ENCODE measurements around the gene S100A8. TPM values are rescaled to one million over a fixed set of nuclear protein-coding genes. Genes with fewer than 3 reads are reported as not detected.

Gene S100A8
- total RNA-seq, 1 experiment from 2014 or later, result not detected

GRCh38 chr1:153431002-153431401 lies 40.1 kb upstream of the S100A8 start:
- H3K9me2 ChIP-seq (replicated peaks; ENCODE audit: insufficient read depth, low read length), result no peaks in the 10 kb centered on the region
- no peak overlapping the region for H3K4me3 ChIP-seq (ENCODE audit: low read length)
- no peak overlapping the region for H3K27ac ChIP-seq (ENCODE audit: low read length)
- H3K9ac ChIP-seq (ENCODE audit: low read length), result no peak overlapping the region
- no peak overlapping the region for H2AFZ ChIP-seq (ENCODE audit: low read length)
- H3K4me1 ChIP-seq (ENCODE audit: low read length), result no peaks in the 10 kb centered on the region
- no peak for DNase-seq
- no peaks in the 10 kb centered on the region for H3K9me3 ChIP-seq (ENCODE audit: low read length)
- H3K4me2 ChIP-seq (ENCODE audit: low read depth, low read length, poor library complexity, severe bottlenecking), result no peak overlapping the region
- no peaks in the 10 kb centered on the region for H4K20me1 ChIP-seq (ENCODE audit: insufficient read depth, low read depth, low read length)
- no peaks in the 10 kb centered on the region for H3K36me3 ChIP-seq (ENCODE audit: insufficient read depth, low read length)
- no peaks in the 10 kb centered on the region for H3K27me3 ChIP-seq (ENCODE audit: low read length)
- H3K79me2 ChIP-seq (ENCODE audit: low read length), result no peaks in the 10 kb centered on the region

GRCh38 chr1:153430561-153430960 lies 39.7 kb upstream of the S100A8 start:
- Histone ChIP-seq H3K9ac (ENCODE audit: low read length) (no peak overlapping the region), H4K20me1 (ENCODE audit: insufficient read depth, low read depth, low read length) (no peaks in the 10 kb centered on the region), H3K4me2 (ENCODE audit: low read depth, low read length, poor library complexity, severe bottlenecking) (no peak overlapping the region), H3K27me3 (ENCODE audit: low read length) (no peaks in the 10 kb centered on the region), H3K36me3 (ENCODE audit: insufficient read depth, low read length) (no peaks in the 10 kb centered on the region), H3K4me3 (ENCODE audit: low read length) (no peak overlapping the region), H3K9me2 (replicated peaks; ENCODE audit: insufficient read depth, low read length) (no peaks in the 10 kb centered on the region), H3K27ac (ENCODE audit: low read length) (no peak overlapping the region), H2AFZ (ENCODE audit: low read length) (no peak overlapping the region), H3K9me3 (ENCODE audit: low read length) (no peaks in the 10 kb centered on the region), H3K4me1 (ENCODE audit: low read length) (no peaks in the 10 kb centered on the region), H3K79me2 (ENCODE audit: low read length) (no peaks in the 10 kb centered on the region)
- no peak for DNase-seq

GRCh38 chr1:153430166-153430553 lies 39.3 kb upstream of the S100A8 start:
- Histone ChIP-seq H3K27ac (ENCODE audit: low read length) (no peak overlapping the region), H3K36me3 (ENCODE audit: insufficient read depth, low read length) (no peaks in the 10 kb centered on the region), H4K20me1 (ENCODE audit: insufficient read depth, low read depth, low read length) (no peaks in the 10 kb centered on the region), H3K27me3 (ENCODE audit: low read length) (no peaks in the 10 kb centered on the region), H3K9ac (ENCODE audit: low read length) (no peak overlapping the region), H3K4me2 (ENCODE audit: low read depth, low read length, poor library complexity, severe bottlenecking) (no peak overlapping the region), H3K79me2 (ENCODE audit: low read length) (no peaks in the 10 kb centered on the region), H3K4me3 (ENCODE audit: low read length) (no peak overlapping the region), H2AFZ (ENCODE audit: low read length) (no peak overlapping the region), H3K4me1 (ENCODE audit: low read length) (no peaks in the 10 kb centered on the region), H3K9me3 (ENCODE audit: low read length) (no peaks in the 10 kb centered on the region), H3K9me2 (replicated peaks; ENCODE audit: insufficient read depth, low read length) (no peaks in the 10 kb centered on the region)
- no peak for DNase-seq

GRCh38 chr1:153429266-153430165 lies 38.6 kb upstream of the S100A8 start:
- no peak for DNase-seq
- Histone ChIP-seq H3K27me3 (ENCODE audit: low read length) (no peaks in the 10 kb centered on the region), H3K27ac (ENCODE audit: low read length) (no peak overlapping the region), H4K20me1 (ENCODE audit: insufficient read depth, low read depth, low read length) (no peaks in the 10 kb centered on the region), H3K4me1 (ENCODE audit: low read length) (no peaks in the 10 kb centered on the region), H3K9ac (ENCODE audit: low read length) (no peak overlapping the region), H2AFZ (ENCODE audit: low read length) (no peak overlapping the region), H3K9me3 (ENCODE audit: low read length) (no peaks in the 10 kb centered on the region), H3K79me2 (ENCODE audit: low read length) (no peaks in the 10 kb centered on the region), H3K36me3 (ENCODE audit: insufficient read depth, low read length) (no peaks in the 10 kb centered on the region), H3K9me2 (replicated peaks; ENCODE audit: insufficient read depth, low read length) (no peaks in the 10 kb centered on the region), H3K4me2 (ENCODE audit: low read depth, low read length, poor library complexity, severe bottlenecking) (no peak overlapping the region), H3K4me3 (ENCODE audit: low read length) (no peak overlapping the region)

- no peak overlapping the region for H2AFZ ChIP-seq (ENCODE audit: low read length)
- H3K9me3 ChIP-seq (ENCODE audit: low read length), result no peaks in the 10 kb centered on the region
- no peak overlapping the region for H3K27ac ChIP-seq (ENCODE audit: low read length)
Observed at GRCh38 chr1:153428791-153429190, 37.9 kb upstream of the S100A8 start.

GRCh38 chr1:153428073-153428638 lies 37.3 kb upstream of the S100A8 start:
- Histone ChIP-seq H3K27ac (ENCODE audit: low read length) (no peak overlapping the region), H3K27me3 (ENCODE audit: low read length) (no peaks in the 10 kb centered on the region), H3K9me3 (ENCODE audit: low read length) (no peaks in the 10 kb centered on the region), H2AFZ (ENCODE audit: low read length) (no peak overlapping the region), H3K4me3 (ENCODE audit: low read length) (no peak overlapping the region), H3K36me3 (ENCODE audit: insufficient read depth, low read length) (no peaks in the 10 kb centered on the region), H3K9ac (ENCODE audit: low read length) (no peak overlapping the region), H3K4me1 (ENCODE audit: low read length) (no peaks in the 10 kb centered on the region), H3K79me2 (ENCODE audit: low read length) (no peaks in the 10 kb centered on the region), H3K4me2 (ENCODE audit: low read depth, low read length, poor library complexity, severe bottlenecking) (no peak overlapping the region), H3K9me2 (replicated peaks; ENCODE audit: insufficient read depth, low read length) (no peaks in the 10 kb centered on the region), H4K20me1 (ENCODE audit: insufficient read depth, low read depth, low read length) (no peaks in the 10 kb centered on the region)
- no peak for DNase-seq

More at GRCh38 chr1:153428791-153429190, 37.9 kb upstream of the S100A8 start:
- H4K20me1 ChIP-seq (ENCODE audit: insufficient read depth, low read depth, low read length), result no peaks in the 10 kb centered on the region
- H3K79me2 ChIP-seq (ENCODE audit: low read length), result no peaks in the 10 kb centered on the region
- H3K9ac ChIP-seq (ENCODE audit: low read length), result no peak overlapping the region
- no peaks in the 10 kb centered on the region for H3K4me1 ChIP-seq (ENCODE audit: low read length)
- H3K4me3 ChIP-seq (ENCODE audit: low read length), result no peak overlapping the region
- H3K4me2 ChIP-seq (ENCODE audit: low read depth, low read length, poor library complexity, severe bottlenecking), result no peak overlapping the region
- no peaks in the 10 kb centered on the region for H3K9me2 ChIP-seq (replicated peaks; ENCODE audit: insufficient read depth, low read length)
- DNase-seq, result no peak
- no peaks in the 10 kb centered on the region for H3K27me3 ChIP-seq (ENCODE audit: low read length)
- no peaks in the 10 kb centered on the region for H3K36me3 ChIP-seq (ENCODE audit: insufficient read depth, low read length)

GRCh38 chr1:153426809-153427208 lies 35.9 kb upstream of the S100A8 start:
- H3K9ac ChIP-seq (ENCODE audit: low read length), result no peak overlapping the region
- H2AFZ ChIP-seq (ENCODE audit: low read length), result no peak overlapping the region
- no peak overlapping the region for H3K4me3 ChIP-seq (ENCODE audit: low read length)
- no peak overlapping the region for H3K4me2 ChIP-seq (ENCODE audit: low read depth, low read length, poor library complexity, severe bottlenecking)
- DNase-seq, result no peak
- no peaks in the 10 kb centered on the region for H4K20me1 ChIP-seq (ENCODE audit: insufficient read depth, low read depth, low read length)
- no peaks in the 10 kb centered on the region for H3K4me1 ChIP-seq (ENCODE audit: low read length)
- H3K27ac ChIP-seq (ENCODE audit: low read length), result no peak overlapping the region
- no peaks in the 10 kb centered on the region for H3K36me3 ChIP-seq (ENCODE audit: insufficient read depth, low read length)
- no peaks in the 10 kb centered on the region for H3K27me3 ChIP-seq (ENCODE audit: low read length)
- no peaks in the 10 kb centered on the region for H3K79me2 ChIP-seq (ENCODE audit: low read length)
- no peaks in the 10 kb centered on the region for H3K9me2 ChIP-seq (replicated peaks; ENCODE audit: insufficient read depth, low read length)
- H3K9me3 ChIP-seq (ENCODE audit: low read length), result no peaks in the 10 kb centered on the region

- H3K79me2 ChIP-seq (ENCODE audit: low read length), result no peaks in the 10 kb centered on the region
- no peaks in the 10 kb centered on the region for H4K20me1 ChIP-seq (ENCODE audit: insufficient read depth, low read depth, low read length)
- H3K27me3 ChIP-seq (ENCODE audit: low read length), result no peaks in the 10 kb centered on the region
- no peaks in the 10 kb centered on the region for H3K36me3 ChIP-seq (ENCODE audit: insufficient read depth, low read length)
- no peak overlapping the region for H3K27ac ChIP-seq (ENCODE audit: low read length)
- no peaks in the 10 kb centered on the region for H3K4me1 ChIP-seq (ENCODE audit: low read length)
- H3K9me2 ChIP-seq (replicated peaks; ENCODE audit: insufficient read depth, low read length), result no peaks in the 10 kb centered on the region
- H3K9me3 ChIP-seq (ENCODE audit: low read length), result no peaks in the 10 kb centered on the region
- no peak overlapping the region for H3K9ac ChIP-seq (ENCODE audit: low read length)
- no peak overlapping the region for H2AFZ ChIP-seq (ENCODE audit: low read length)
- H3K4me3 ChIP-seq (ENCODE audit: low read length), result no peak overlapping the region
- no peak overlapping the region for H3K4me2 ChIP-seq (ENCODE audit: low read depth, low read length, poor library complexity, severe bottlenecking)
- peak; percentile 83 for DNase-seq
Observed at GRCh38 chr1:153422450-153423068, 31.7 kb upstream of the S100A8 start.

All from Karpas-422 (cell line).